Esophagus muscularis mucosa (tissue), 4 donors: ENCODE data around the gene ZNF211. TPM values are rescaled to one million over a fixed set of nuclear protein-coding genes. Genes with fewer than 3 reads are reported as not detected.

Experiments
- DNase-seq: peaks from one replicate; pipeline ENCODE4 v3.0.0-alpha.2; 2017; ENCODE audit errors: extremely low spot score
- H3K27ac ChIP-seq, 4 donors: fragments of 200-600 bp; sonication (generic); replicated peaks in 1 of 4; 1 replicate in 3 of 4; 2 replicates in 1 of 4; pipeline ENCODE4 v1.5.1; 2016 to 2019; ENCODE audit warnings: mild to moderate bottlenecking in 1 of 4
- H3K27me3 ChIP-seq, 4 donors: fragments of 200-600 bp; sonication (generic); one replicate each; pipeline versions ENCODE4 v1.5.1 to v1.6.0; 2016 to 2019
- H3K36me3 ChIP-seq, 4 donors: fragments of 200-600 bp; sonication (generic); one replicate each; pipeline ENCODE4 v1.5.1; 2016 to 2019
- H3K4me1 ChIP-seq, 4 donors: fragments of 200-600 bp; sonication (generic); one replicate each; pipeline ENCODE4 v1.5.1; 2016 to 2019
- H3K4me3 ChIP-seq, 4 donors: fragments of 200-600 bp; sonication (generic); 1 replicate in 2 of 4; 2 replicates in 2 of 4; pipeline ENCODE4 v1.5.1; 2016 to 2019; ENCODE audit warnings: mild to moderate bottlenecking in 4 of 4, moderate library complexity in 1 of 4
- H3K9me3 ChIP-seq, 4 donors: fragments of 200-600 bp; sonication (generic); 1 replicate in 3 of 4; 2 replicates in 1 of 4; pipeline ENCODE4 v1.5.1; 2016 to 2019
- CTCF ChIP-seq, 3 experiments: fragments of 200-600 bp in 2 of 3; fragments of 450-650 bp in 1 of 3; sonication (generic) in 2 of 3; IDR thresholded peaks; one replicate each; pipeline ENCODE4 v1.5.1; 2017 to 2019; ENCODE audit warnings: antibody characterized with exemption in 3 of 3, mild to moderate bottlenecking in 2 of 3, moderate library complexity in 1 of 3
- EP300 ChIP-seq: sonication (generic); formaldehyde crosslinking; IDR thresholded peaks from one replicate; pipeline ENCODE4 v1.6.1; 2017; ENCODE audit warnings: antibody characterized with exemption
- POLR2A ChIP-seq: fragments of 450-650 bp; IDR thresholded peaks from one replicate; pipeline ENCODE4 v1.6.1; 2017; ENCODE audit warnings: antibody characterized with exemption, moderate library complexity, mild to moderate bottlenecking, low read depth
- POLR2AphosphoS5 ChIP-seq, 2 donors: sonication (generic); formaldehyde crosslinking; IDR thresholded peaks; one replicate each; pipeline ENCODE4 v1.6.1; 2017; ENCODE audit warnings: antibody characterized with exemption in 2 of 2
- WGBS: methylation state at CpG from one replicate; pipeline ENCODE4 v1.1.5; 2018; 5-methylcytosine and 5-hydroxymethylcytosine counted together
- intact Hi-C: fragments of 100-400 bp; cut with DNase I; formaldehyde crosslinking; loops from one replicate; pipeline ENCODE4 v1.15.1; 2023
- total RNA-seq, 4 donors: library from RNA; depleted of rRNA; stranded (reverse); fragments of >200 nt; gene quantifications; one replicate each; pipeline versions ENCODE4 v1.1.0 to v1.2.1, GENCODE V29; 2016

ZNF211 gene
- total RNA-seq, 4 donors from 2014 or later: 9.4 to 14.8 (median 11.0) TPM

GRCh38 chr19:57664269-57665127 lies 31.5 kb downstream of the ZNF211 start:
- 5% methylated on average over 26 of the region's 64 CpGs for WGBS
- no peaks in the 10 kb centered on the region for H3K27me3 ChIP-seq
- intact Hi-C loops: no loop called here

GRCh38 chr19:57665261-57665806 lies 32.4 kb downstream of the ZNF211 start:
- peak overlapping the region; percentile 85 to 88 (median 86) for H3K27ac ChIP-seq
- WGBS: 78% methylated on average over 9 of the region's 9 CpGs
- H3K4me1 ChIP-seq: peaks cover 6 to 20% (median 11%) of the 10 kb centered on the region in 4 donors
- no peaks in the 10 kb centered on the region for H3K36me3 ChIP-seq
- no peaks in the 10 kb centered on the region for H3K9me3 ChIP-seq
- TF ChIP-seq POLR2A (no peak), CTCF (IDR thresholded peaks at IDR 0.05) (no peak), POLR2AphosphoS5 (IDR thresholded peaks at IDR 0.05) (no peak), EP300 (no peak)
- H3K27me3 ChIP-seq: no peaks in the 10 kb centered on the region
- DNase-seq: no peak
- H3K4me3 ChIP-seq: peak overlapping the region in 2 of 4 donors; percentile 65 to 67
- intact Hi-C loops: no loop called here

More at GRCh38 chr19:57664269-57665127, 31.5 kb downstream of the ZNF211 start:
- Histone ChIP-seq H3K4me1 (peaks cover 6 to 20% (median 11%) of the 10 kb centered on the region in 4 donors), H3K27ac (peak overlapping the region; percentile 85 to 88 (median 86)), H3K36me3 (no peaks in the 10 kb centered on the region), H3K4me3 (peak overlapping the region; percentile 64 to 67 (median 66)), H3K9me3 (no peaks in the 10 kb centered on the region)
- no peak for DNase-seq
- no peak for TF ChIP-seq POLR2A
- TF ChIP-seq POLR2AphosphoS5 (IDR thresholded peaks at IDR 0.05): peak; percentile 37 to 58

GRCh38 chr19:57667228-57667627 lies 34.3 kb downstream of the ZNF211 start:
- no peak overlapping the region for H3K4me3 ChIP-seq
- H3K9me3 ChIP-seq: no peaks in the 10 kb centered on the region
- no peak overlapping the region for H3K27ac ChIP-seq
- no peak for TF ChIP-seq POLR2AphosphoS5 (IDR thresholded peaks at IDR 0.05)
- TF ChIP-seq EP300: no peak
- TF ChIP-seq CTCF (IDR thresholded peaks at IDR 0.05): no peak
- no peak for TF ChIP-seq POLR2A
- H3K27me3 ChIP-seq: no peaks in the 10 kb centered on the region
- H3K4me1 ChIP-seq: peaks cover 6 to 20% (median 11%) of the 10 kb centered on the region in 4 donors
- no peaks in the 10 kb centered on the region for H3K36me3 ChIP-seq
- peak; percentile 42 for DNase-seq
- intact Hi-C loops: no loop called here
- WGBS: 92% methylated on average over 1 of the region's 1 CpG

GRCh38 chr19:57668635-57669034 lies 35.7 kb downstream of the ZNF211 start, which contains the start of gene ZSCAN4:
ZSCAN4 (plus strand) TSS chr19:57668935; CDS start chr19:57676146, 7,211 bp downstream.
- no peak within 1 kb of the TSS for H3K27ac ChIP-seq
- 93% methylated on average over 2 of the region's 2 CpGs for WGBS
- no peak within 1 kb of the TSS for H3K4me3 ChIP-seq
- no peaks in the 10 kb centered on the region for H3K36me3 ChIP-seq
- intact Hi-C loops: no loop called here
- no peaks in the 10 kb centered on the region for H3K9me3 ChIP-seq
- H3K4me1 ChIP-seq: peaks cover 6 to 19% (median 10%) of the 10 kb centered on the region in 4 donors
- TF ChIP-seq POLR2A (no peak), POLR2AphosphoS5 (IDR thresholded peaks at IDR 0.05) (no peak), CTCF (IDR thresholded peaks at IDR 0.05) (no peak), EP300 (no peak)
- H3K27me3 ChIP-seq: no peaks in the 10 kb centered on the region
- DNase-seq: no peak
